ENCODE measurements around the gene C1GALT1.

GRCh38 chr7:7264306-7265040 is 82.1 kb downstream of the C1GALT1 start:
- TF ChIP-seq CTCF (IDR thresholded peaks at IDR 0.05) = no peak
- no peak for TF ChIP-seq POLR2A (IDR thresholded peaks at IDR 0.05)
- TF ChIP-seq EP300 (IDR thresholded peaks at IDR 0.05) = no peak

All from tibial nerve (tissue), 4 donors.